ENCODE results near the gene CGB1.

The CGB1 gene

DNA sequence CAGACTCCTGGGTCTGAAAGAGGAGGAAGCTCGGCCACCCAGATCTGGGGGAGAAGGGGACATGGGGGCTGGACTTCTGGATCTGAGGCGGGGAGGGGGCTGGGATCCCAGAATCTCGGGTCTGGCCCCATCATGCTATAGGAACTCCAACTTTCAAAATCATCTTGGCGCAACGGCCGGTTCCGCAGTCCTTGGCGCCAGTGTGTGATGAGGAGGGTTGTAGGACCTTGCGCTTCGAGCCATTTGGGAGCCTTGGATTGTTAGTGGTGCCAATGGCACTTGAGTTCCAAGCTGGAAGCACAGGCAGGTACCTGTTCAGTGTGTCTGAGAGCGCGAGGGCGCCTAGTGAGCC, 42.7 kb downstream of the CGB1 start:
- peaks cover 80% of the 10 kb centered on the region for H3K79me2 ChIP-seq (ENCODE audit: insufficient read depth, low read length)
- H3K4me2 ChIP-seq (ENCODE audit: insufficient read depth, low read length): peak overlapping the region; percentile 88
- peak overlapping the region; percentile 93 for H3K9ac ChIP-seq (ENCODE audit: low read depth, low read length)
- H3K36me3 ChIP-seq (ENCODE audit: insufficient read depth, low read length): peaks cover 23% of the 10 kb centered on the region
- no peaks in the 10 kb centered on the region for H3K9me3 ChIP-seq (ENCODE audit: insufficient read depth, low read length, severe bottlenecking)
- peak overlapping the region; percentile 83 for H2AFZ ChIP-seq (ENCODE audit: low read depth, low read length)
- no peak for ATAC-seq (ENCODE audit: insufficient read depth, low read depth)
- peak overlapping the region; percentile 99 for H3K27ac ChIP-seq (ENCODE audit: low read length)
- no peaks in the 10 kb centered on the region for H3K27me3 ChIP-seq (ENCODE audit: insufficient read depth, low read length, poor library complexity)
- peak overlapping the region; percentile 95 to 98 for H3K4me3 ChIP-seq (ENCODE audit: low read depth in 1 of 2, low read length in 2 of 2)
- peaks cover 26% of the 10 kb centered on the region for H4K20me1 ChIP-seq (ENCODE audit: insufficient read depth, low read length)
- no peak for DNase-seq
- TF ChIP-seq EZH2 (IDR thresholded peaks at IDR 0.05; ENCODE audit: borderline replicate concordance, low read depth, low read length, severe bottlenecking): no peak
- TF ChIP-seq, protein P1, sequence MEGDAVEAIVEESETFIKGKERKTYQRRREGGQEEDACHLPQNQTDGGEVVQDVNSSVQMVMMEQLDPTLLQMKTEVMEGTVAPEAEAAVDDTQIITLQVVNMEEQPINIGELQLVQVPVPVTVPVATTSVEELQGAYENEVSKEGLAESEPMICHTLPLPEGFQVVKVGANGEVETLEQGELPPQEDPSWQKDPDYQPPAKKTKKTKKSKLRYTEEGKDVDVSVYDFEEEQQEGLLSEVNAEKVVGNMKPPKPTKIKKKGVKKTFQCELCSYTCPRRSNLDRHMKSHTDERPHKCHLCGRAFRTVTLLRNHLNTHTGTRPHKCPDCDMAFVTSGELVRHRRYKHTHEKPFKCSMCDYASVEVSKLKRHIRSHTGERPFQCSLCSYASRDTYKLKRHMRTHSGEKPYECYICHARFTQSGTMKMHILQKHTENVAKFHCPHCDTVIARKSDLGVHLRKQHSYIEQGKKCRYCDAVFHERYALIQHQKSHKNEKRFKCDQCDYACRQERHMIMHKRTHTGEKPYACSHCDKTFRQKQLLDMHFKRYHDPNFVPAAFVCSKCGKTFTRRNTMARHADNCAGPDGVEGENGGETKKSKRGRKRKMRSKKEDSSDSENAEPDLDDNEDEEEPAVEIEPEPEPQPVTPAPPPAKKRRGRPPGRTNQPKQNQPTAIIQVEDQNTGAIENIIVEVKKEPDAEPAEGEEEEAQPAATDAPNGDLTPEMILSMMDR (IDR thresholded peaks at IDR 0.05; ENCODE audit: borderline replicate concordance, extremely low read depth, low read length, poor library complexity, severe bottlenecking): no peak
- H3K4me1 ChIP-seq (ENCODE audit: insufficient read depth, low read length): peaks cover 45% of the 10 kb centered on the region

DNA sequence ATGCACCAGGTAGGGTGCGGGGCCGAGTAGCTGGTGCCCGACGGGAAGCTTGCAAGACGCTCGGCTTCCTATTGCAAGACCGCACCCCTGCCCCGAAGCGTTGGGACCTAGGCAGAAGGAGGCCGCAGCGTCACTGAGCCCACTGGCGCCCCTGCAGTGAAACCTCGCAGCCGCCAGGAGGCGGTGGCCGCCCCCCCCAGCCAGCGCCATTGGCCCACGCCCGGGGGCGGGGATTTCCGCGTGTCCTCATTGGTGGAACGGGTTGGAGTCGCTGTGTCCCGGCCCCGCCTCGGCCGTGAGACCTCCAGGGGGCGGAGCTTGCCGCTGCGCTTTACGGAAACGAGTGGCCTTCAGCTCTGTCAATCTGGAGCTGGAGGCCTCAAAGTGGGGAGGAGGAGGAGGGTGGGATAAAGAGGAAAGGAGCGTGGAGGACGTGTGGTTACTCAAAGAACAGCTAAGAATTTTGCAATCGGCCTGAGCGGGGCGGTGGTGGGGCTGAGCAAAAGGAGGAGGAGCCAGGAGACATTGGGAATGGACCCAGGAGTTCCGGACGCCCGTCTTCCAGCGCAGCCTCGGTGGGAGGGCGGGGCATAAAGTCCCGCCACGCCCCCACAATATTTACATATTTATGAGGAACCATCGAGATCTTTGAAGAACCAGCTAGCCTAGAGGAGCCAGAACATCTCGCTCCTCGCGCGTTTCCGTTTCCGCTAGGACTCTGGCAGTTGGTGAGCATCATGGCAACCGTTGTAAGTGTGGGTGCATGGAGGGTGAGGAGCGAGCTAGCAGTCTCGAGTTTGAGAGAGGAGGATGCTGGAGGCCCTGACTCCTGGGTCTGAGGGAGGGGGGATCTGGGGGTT, 43.3 kb downstream of the CGB1 start, which contains the start of the genes GYS1 and RUVBL2:
GYS1 (minus strand) TSS at position 135 of the 860 bp plus-strand sequence. CDS start 197 bp downstream, outside the sequence.
RUVBL2 (plus strand) TSS at position 713 of the 860 bp plus-strand sequence; CDS start at position 738, 25 bp downstream.
- Histone ChIP-seq H4K20me1 (ENCODE audit: insufficient read depth, low read length) (peaks cover 25% of the 10 kb centered on the region), H3K27ac (ENCODE audit: low read length) (peak within 1 kb of the TSS; percentile 99), H3K36me3 (ENCODE audit: insufficient read depth, low read length) (peaks cover 26% of the 10 kb centered on the region), H3K4me1 (ENCODE audit: insufficient read depth, low read length) (peaks cover 45% of the 10 kb centered on the region), H3K4me2 (ENCODE audit: insufficient read depth, low read length) (peak within 1 kb of the TSS; percentile 88), H2AFZ (ENCODE audit: low read depth, low read length) (peak within 1 kb of the TSS; percentile 93), H3K27me3 (ENCODE audit: insufficient read depth, low read length, poor library complexity) (no peaks in the 10 kb centered on the region), H3K4me3 (ENCODE audit: low read depth in 1 of 2, low read length in 2 of 2) (peak within 1 kb of the TSS; percentile 95 to 98), H3K9ac (ENCODE audit: low read depth, low read length) (peak within 1 kb of the TSS; percentile 93), H3K79me2 (ENCODE audit: insufficient read depth, low read length) (peaks cover 75% of the 10 kb centered on the region), H3K9me3 (ENCODE audit: insufficient read depth, low read length, severe bottlenecking) (no peaks in the 10 kb centered on the region)
- ATAC-seq (ENCODE audit: insufficient read depth, low read depth) (peak; percentile 88), DNase-seq (peak; percentile 99)
- TF ChIP-seq EZH2 (IDR thresholded peaks at IDR 0.05; ENCODE audit: borderline replicate concordance, low read depth, low read length, severe bottlenecking): no peak
- TF ChIP-seq, protein P1 (IDR thresholded peaks at IDR 0.05; ENCODE audit: borderline replicate concordance, extremely low read depth, low read length, poor library complexity, severe bottlenecking): peak; percentile 96

DNA sequence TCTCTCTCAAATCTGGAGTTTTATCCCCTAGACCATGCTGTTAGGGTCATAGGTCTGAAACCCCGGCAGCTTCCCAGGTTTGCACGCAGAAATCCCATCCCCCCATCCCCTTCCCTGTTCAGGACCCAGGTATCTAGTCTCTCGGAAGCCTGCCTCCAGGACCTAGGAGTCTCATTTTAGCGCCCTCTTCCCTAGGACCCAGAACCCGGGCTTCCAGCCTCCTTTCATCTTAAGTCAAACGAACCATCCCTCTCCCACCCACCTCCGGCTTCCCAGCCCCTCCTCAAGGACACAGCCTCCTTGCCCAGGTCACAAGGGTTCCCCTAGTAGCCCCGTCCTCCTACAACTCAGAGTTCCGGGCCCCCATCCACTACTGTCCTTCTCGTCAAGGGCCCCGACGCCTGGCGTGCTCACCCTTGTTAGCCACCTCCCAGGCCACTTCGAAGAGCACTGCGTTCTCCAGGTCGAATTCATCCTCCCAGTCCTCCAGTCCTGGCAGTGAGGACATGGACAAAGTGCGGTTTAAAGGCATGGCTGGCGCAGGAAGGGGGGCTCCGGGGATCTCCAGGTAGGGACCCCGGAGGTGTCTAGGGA, 44.0 kb downstream of the CGB1 start:
- ATAC-seq (ENCODE audit: insufficient read depth, low read depth) (peak; percentile 1; the same call in 1 of the 3 replicates), DNase-seq (no peak)
- Histone ChIP-seq H3K9ac (ENCODE audit: low read depth, low read length) (peak overlapping the region; percentile 93), H3K36me3 (ENCODE audit: insufficient read depth, low read length) (peaks cover 25% of the 10 kb centered on the region), H3K27ac (ENCODE audit: low read length) (peak overlapping the region; percentile 93), H3K4me2 (ENCODE audit: insufficient read depth, low read length) (peak overlapping the region; percentile 88), H3K9me3 (ENCODE audit: insufficient read depth, low read length, severe bottlenecking) (no peaks in the 10 kb centered on the region), H3K4me1 (ENCODE audit: insufficient read depth, low read length) (peaks cover 40% of the 10 kb centered on the region), H3K79me2 (ENCODE audit: insufficient read depth, low read length) (peaks cover 67% of the 10 kb centered on the region), H4K20me1 (ENCODE audit: insufficient read depth, low read length) (peaks cover 18% of the 10 kb centered on the region), H3K4me3 (ENCODE audit: low read depth in 1 of 2, low read length in 2 of 2) (peak overlapping the region; percentile 95 to 98), H3K27me3 (ENCODE audit: insufficient read depth, low read length, poor library complexity) (no peaks in the 10 kb centered on the region), H2AFZ (ENCODE audit: low read depth, low read length) (peak overlapping the region; percentile 93)
- TF ChIP-seq, protein P1 (IDR thresholded peaks at IDR 0.05; ENCODE audit: borderline replicate concordance, extremely low read depth, low read length, poor library complexity, severe bottlenecking): no peak
- no peak for TF ChIP-seq EZH2 (IDR thresholded peaks at IDR 0.05; ENCODE audit: borderline replicate concordance, low read depth, low read length, severe bottlenecking)

Measured in DND-41 (cell line).